Body of pancreas (tissue), 4 donors: Measurements from ENCODE around the gene ZFHX3.

Experiments
- CTCF ChIP-seq, 7 experiments: fragments of 450-650 bp in 4 of 7; fragments of 200-600 bp in 3 of 7; sonication (generic) in 3 of 7; IDR thresholded peaks; one replicate each; pipeline ENCODE4 v1.5.1; 2016 to 2019; ENCODE audit warnings: antibody characterized with exemption in 7 of 7
- POLR2A ChIP-seq, 3 donors: fragments of 450-650 bp; IDR thresholded peaks; one replicate each; pipeline ENCODE4 v1.6.1; 2016; ENCODE audit warnings: antibody characterized with exemption in 3 of 3, mild to moderate bottlenecking in 2 of 3

GRCh38 chr16:72833969-72834368, 214.0 kb downstream of the ZFHX3 start:
- no peak for TF ChIP-seq POLR2A (IDR thresholded peaks at IDR 0.05)
- TF ChIP-seq CTCF (IDR thresholded peaks at IDR 0.05): no peak
